DMS153 treated with DMSO at 0.1 percent for 48 hours (cell line): Measurements from ENCODE around the gene SHISA4.

Source experiments
- DNase-seq: peaks from one replicate; lab custom pipeline; 2025; ENCODE audit not compliant: unreplicated experiment; lab: John Stamatoyannopoulos, UW

The SHISA4 gene

DNA sequence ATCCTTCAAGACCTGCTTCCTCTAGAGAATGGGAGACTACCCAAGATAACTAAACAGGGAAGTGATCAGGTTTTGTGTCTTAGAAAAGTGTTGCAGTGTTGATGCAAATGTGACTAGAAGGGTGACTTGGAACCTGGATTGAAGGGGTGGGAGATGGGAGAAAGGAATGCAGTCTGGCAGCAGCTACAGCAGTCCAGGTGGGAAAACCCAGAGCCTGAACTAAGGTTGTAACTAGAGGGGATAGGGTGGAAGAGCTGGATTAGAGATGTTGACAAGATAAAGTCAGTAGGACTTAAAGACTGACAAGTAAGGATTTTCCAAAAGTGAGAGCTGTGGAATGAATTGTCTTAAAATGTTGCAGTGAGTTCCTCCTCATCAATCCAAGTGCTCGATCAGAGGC is 7.1 kb upstream of the SHISA4 start:
- DNase-seq, result no peak

DNA sequence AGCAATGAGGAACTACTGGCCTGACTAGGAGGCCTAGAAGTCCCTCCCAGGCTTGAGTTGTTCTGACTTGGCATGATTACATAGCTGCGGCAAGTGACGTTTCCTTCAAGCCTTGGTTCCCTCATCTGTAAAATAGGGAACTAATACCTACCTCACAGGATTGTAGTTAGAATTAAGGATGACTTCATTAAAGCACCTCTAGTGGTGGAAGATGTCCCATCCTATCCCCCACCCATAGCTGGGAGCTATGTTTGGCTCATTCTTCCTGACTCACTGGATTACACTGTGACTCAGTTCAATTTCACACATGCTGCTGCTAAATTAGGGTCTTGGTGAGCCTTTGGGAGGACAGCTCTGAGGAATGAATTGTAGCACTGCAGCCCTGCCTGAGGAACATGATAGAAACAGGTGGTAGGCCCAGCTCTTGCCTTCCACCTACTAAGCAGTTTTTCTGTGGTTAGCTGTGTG is 6.0 kb upstream of the SHISA4 start:
- DNase-seq, result no peak

DNA sequence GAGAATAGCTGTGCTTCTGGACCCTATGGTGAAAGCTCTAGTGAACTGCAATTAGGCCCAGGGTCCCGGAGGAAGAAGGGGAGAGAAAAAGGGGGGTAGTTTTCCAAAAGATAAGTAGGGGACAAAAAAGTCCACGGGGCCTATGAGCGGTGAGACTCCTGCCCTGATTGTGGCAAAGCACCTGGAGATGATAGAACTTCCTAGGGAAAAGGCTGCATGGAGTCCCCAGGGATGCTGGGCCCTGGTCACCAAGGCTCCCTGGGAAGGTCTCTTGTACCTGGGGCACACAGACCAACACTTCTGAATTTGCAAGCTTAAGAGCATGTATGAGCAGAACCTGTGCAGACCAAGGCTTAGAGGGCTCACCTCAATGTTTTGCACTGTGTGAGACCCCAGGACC is 5.4 kb upstream of the SHISA4 start:
- DNase-seq, result no peak

DNA sequence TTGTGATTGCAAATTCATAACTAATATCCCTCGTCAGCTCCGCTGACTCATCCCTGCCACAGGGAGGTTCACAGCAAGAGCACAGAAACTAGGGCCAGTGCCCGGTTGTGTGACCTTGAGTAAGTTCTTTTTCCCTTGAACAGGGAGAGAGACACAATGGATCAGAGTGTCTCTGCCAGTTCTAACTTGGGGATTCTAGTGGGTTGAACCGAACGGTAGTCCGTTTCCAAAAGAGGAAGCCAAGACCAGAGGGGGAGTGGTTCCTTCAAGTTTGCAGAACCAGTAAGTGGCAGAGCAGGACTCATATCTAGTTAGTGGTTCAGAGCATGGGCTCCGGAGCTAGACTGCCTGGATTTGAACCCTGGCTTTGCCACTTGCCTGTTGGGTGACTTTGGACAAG is 4.9 kb upstream of the SHISA4 start:
- DNase-seq, result no peak

DNA sequence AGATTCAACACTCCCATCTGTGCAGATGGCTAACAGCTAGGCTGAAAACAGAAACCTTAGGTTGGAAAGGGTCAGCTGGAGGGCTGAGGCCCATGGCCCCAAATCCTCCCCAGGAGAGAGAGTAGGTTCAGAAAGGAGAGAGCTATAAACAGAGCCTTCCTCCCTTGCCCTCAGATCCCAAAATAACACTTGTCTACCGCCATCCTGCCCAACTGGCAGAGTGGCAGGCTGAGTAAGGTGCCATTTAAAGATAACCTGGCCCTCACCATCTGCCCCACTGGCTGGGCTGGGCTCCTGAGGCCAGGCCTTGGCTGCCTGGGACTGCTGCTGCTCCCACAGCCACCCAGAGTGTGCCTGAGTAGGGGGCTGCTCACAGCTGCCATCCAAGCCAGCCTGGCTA is 4.3 kb upstream of the SHISA4 start:
- DNase-seq, result no peak

DNA sequence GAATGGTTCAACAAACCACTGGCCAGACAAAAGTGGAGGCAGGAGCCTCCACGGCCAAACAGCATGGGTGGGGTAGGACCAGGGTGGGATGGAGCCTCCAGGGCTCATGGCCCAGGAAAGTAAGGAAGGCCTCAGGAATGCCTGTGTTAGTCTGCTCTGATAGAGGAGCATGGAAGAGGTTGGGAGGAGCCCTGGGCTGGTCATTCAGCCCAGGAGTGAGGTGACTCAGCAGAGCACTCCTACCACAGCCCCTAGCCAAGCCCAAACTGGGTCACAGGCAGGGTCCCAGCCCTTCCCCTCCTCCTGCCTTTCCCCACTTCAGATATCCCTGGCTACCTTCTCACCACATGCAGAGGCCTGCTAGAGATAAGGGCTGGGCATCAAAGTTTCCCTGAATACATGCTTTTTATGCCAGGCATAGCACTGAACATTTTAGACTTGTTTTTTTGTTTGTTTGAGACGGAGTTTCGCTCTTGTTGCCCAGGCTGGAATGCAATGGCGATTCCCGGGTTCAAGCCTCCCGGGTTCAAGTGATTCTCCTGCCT is 3.1 kb upstream of the SHISA4 start:
- DNase-seq, result no peak

DNA sequence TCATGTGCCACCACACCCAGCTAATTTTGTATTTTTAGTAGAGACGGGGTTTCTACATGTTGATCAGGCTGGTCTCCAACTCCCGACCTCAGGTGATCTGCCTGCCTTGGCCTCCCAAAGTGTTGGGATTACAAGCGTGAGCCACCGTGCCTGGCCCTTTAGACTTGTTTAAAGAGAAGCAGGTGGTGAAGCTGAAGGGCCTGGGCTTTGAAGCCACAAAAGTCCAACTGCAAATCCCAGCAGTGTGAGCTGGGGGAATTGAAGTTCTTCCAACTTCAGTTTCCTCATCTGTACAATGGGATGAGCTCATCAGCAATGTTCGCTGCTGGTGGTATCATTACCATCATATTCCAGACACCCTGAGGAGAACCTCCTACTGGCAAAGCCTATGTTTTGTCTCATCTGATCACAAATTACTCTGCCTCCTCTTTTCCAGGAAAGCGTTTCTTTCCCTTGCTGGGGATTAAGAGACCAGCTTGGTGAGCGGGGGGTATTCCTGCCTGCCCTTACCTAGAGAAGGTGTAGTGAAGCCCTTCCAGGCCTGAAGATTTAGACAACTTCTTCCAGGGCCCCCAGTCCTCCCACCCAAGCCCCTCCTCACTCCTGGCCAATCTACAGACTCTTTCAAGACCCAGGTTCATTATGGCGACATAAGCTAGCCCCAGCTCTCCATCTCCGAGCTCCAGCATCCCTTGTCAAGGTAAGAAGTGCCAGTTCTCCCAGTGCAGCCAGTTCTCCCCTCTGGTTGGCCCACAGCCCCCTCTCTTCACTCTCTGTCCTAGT is 2.4 kb upstream of the SHISA4 start:
- DNase-seq, result no peak

DNA sequence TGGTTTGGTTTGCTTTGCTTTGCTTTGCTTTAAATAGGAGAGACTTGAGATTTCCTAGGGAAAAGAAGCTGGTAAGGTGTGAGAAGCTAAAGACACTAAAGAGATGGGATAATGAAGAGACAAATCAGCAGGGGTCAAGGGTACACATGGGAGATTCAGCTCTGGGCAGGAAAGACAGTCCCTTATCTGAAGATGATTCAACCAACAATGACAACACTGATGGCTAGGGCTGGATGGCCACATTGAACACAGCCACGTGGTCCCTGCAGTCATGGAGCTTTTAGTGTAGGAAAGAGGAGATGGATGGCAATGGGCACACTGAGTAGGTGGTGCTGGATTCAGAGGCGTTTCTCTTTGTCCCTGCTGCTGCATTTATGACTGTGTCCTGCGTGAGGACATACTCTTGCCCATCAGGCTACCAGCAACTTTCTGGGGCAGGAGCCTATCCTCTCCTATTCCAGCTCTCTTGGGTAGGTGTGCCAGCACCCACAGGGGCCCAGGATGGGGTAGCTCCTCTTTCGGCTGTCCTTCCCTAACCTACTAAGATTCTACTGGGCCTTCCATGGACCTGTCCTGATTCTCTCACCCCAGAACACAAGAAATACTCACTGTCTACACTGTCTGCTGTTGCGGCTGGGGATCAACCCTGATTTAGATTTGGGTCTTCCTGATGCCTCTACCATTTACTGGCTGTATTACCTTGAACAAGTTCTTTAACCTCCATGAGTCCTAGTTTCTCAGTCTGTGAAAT is 1.4 kb upstream of the SHISA4 start:
- DNase-seq, result no peak

DNA sequence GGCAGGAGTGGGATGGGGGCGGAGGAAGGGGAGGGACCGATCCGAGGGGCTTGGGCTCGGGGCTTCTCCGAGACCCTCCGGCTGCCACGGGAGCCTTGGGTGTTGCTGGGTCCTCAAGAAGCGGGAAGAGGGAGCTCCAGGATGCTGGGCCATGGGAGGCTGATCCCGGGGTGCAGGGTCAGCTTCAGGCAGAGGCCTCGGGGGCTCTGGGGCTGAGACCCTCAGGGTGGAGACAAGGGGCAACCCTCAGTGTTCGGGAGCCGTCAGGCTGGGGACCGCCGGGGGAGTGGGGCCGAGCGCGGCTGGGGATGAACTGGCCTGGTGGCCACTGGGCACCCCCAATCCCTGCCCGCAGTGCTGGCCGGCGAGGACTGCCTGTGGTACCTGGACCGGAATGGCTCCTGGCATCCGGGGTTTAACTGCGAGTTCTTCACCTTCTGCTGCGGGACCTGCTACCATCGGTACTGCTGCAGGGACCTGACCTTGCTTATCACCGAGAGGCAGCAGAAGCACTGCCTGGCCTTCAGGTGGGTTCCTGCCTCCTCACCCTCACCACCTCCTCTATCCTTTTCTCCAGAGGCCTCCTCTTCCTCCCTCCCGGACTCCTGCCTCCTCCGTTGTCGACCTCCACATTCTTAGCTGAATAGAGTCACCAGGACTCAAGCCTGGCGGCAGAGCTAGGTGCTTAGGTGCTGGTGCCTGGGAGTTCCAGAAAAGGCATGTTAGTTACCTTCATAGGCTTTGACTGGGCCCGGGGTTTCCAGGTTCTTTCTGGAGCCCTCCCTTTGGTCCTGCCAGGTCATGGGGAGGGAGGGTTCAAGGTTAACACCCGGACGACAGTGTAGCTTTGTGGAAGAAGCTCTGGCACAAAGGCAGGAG is 631 bp downstream of the SHISA4 start:
- DNase-seq, result no peak

DNA sequence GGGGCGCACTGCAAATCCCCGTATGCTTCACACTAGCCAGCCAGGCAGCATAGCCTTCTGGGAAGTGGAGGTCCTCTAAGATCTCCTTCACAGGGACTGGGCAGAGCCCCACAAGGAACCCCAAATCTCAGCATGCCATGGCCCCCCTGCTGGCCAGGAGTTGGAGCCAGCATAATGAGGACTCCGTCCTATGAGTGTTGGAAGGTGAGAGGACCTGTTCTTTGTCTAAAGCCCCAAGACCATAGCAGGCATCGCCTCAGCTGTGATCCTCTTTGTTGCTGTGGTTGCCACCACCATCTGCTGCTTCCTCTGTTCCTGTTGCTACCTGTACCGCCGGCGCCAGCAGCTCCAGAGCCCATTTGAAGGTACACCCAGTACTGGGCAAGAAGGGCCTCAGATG is 1.5 kb downstream of the SHISA4 start:
- no peak for DNase-seq

DNA sequence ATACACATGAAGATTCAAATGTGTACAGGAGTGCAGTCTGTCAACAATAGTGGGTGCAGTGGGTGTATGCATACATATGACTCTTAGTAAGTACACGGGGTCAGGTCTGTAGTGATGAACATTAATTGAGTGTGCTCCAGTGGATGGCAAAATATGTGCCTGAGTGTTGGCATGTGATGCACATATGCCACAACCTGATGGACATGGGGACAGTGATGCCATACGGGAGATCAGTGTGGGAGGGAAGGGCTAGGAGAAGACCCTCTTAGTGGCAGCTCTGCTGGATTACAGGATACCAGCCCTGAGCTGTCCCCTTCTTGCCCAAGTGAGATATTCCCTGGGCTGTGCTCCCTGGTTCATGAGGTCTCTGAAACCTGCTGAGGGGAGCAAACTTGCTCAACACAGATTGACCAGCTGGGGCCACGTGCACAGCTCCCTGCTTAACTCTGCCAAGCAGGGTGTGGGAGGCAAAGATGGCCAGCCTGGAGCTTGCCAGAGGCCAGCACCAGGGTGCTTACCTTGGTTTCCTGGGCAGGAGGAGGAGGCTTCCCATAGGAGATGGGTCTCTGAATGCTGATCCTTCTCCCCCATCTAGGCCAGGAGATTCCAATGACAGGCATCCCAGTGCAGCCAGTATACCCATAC is 2.2 kb downstream of the SHISA4 start:
- no peak for DNase-seq

DNA sequence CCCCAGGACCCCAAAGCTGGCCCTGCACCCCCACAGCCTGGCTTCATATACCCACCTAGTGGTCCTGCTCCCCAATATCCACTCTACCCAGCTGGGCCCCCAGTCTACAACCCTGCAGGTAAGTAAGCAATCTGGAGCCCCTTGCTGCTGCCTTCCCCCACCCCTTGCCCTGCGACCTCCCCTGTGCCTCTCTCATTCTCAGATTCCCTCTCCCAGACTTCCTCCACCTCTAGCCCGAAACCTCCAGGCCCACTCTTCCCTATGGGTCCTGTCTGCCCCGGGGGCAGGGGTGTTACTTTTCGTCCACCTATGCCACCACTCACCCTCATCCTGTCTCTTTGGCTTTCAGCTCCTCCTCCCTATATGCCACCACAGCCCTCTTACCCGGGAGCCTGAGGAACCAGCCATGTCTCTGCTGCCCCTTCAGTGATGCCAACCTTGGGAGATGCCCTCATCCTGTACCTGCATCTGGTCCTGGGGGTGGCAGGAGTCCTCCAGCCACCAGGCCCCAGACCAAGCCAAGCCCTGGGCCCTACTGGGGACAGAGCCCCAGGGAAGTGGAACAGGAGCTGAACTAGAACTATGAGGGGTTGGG is 2.9 kb downstream of the SHISA4 start:
- DNase-seq, result no peak

DNA sequence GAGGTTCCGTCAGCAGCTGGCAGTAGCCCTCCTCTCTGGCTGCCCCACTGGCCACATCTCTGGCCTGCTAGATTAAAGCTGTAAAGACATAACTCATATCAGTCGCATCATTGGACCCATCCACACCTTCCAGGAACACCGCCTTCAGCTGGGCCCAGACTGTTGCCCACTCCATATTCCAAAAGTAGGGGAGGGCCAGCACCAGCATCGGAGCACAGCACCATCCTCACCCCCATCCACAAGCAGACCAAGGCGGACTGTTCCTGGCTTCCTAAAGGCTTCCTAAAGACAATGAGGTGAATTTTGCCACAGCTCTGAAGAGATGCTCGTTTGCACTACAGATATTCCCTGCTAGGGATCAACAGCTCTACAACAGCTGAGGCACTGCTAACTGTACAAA is 3.5 kb downstream of the SHISA4 start:
- no peak for DNase-seq

DNA sequence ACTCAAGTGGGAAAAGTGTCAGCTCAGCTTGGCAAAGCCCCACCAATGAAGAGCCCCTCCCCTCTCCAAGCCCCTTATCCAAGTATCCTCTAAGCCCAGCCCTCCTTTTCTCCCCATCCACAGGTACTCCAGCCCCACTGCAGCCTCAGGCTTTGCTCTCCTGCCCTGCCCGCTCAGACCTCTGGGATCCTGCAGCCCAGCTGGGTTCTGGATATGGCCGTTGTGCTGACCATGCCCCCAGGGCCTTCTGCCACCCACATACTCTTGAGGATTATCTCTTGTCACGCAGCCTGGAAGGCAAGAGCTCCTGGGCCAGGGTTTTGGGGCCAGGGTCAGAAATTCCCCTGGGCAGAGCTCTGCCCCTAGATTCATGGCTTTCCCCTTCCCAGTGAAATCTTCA is 4.7 kb downstream of the SHISA4 start:
- no peak for DNase-seq

DNA sequence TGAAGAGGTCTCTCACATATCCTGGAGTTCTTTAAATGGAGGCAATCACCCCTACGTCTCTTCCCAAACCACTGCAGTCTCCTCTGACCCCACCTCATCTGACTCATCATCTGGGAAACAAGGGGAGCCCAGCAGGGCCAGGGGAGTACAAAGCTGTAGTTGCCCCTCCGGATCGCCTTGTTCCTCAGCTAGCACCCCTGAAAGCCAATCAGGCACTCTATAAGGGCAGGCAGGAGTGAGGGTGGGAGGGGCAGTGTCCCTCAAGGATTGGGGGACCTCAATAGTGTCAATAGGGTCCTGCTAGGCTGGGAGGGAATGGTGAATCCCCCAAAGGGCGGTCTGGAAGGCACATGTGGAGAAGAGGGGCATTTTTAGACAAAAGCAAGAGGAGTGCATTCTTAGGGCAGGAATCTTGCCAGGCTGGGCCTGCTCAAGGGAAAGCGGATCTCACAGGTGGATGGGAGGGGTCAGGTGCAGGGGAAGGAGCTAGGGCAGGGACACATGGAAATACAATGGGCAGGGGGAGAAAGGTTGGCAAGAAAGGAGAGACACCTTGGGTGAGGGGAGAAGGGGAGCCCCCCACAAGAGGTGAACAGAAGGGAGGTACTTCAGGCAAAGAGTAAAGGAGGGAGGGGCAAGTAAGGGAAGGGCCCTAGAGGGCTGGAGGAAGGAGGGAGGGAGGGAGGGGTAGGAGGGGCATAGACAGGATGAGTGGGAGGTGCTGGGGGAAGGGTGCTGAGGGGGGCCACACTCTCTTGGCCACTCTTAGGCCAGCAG is 5.8 kb downstream of the SHISA4 start:
- DNase-seq, result no peak

DNA sequence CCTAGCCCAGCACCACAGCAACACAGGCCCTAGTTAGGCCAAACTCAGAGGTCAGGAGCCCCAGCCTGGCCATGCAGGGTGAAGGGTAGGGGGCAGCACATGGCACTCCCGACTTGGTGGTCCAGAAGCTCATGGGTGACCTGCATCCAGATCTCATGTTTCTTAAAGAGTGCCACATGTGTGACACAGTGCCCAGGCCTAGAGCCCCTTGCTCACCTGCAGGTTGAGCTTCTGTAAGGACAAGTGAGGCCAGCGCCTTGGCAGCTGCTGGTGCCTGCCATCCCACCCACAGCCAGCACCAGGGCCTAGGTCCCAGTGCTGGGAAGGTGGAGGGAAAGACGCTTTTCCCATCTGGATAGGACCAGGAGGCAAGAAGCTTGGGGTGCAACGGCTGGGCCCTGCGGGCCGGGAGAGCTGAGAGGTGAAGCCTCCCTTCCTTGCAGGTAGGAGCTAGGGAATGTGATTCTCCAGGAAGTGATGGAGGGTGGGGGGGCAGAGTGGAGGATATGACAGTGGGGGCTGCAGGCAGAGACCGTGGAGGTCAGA is 6.5 kb downstream of the SHISA4 start:
- DNase-seq, result no peak

DNA sequence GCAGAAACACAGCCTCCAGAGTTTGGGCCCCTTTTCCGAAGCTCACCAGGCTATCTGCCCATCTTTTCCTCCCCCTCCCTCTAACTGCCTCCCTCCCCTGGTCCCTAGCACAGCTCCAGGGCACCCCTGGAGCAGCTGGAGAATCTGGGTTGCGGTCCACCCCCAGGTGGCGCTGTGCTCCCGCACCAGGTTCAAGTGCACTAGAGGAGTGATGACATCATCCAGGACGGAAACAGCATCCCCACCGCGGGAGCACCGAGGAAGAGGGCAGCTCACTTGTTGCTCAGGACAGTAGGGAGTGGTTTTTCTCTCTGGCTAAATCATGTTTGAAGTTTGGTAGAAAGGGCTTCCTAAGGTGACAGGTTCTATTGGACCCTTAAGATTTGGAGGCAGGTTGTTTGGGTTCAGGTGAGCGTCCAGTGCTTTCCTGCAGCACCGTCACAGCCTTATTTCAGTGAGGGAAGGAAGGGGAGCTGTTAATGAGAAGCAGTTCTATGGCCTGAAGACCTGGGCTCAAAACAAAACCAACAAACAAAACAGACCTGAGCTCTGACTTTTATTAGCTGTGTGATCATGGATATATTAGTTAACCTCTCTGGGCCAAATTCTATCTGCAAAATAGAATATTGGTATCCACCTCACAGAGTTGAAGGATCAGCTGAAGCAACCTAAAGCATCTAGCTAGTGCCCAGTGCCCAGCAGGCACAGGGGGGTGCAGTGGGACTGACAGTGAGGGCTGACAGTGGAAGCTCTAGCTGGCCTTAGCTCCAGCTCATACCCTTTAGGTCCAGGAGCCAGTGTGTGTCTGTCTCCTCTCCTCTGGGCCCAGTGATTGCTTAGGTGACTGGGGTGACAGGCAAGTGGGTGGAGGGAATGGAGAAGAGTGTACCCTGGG is 7.5 kb downstream of the SHISA4 start:
- DNase-seq, result peak; percentile 95

DNA sequence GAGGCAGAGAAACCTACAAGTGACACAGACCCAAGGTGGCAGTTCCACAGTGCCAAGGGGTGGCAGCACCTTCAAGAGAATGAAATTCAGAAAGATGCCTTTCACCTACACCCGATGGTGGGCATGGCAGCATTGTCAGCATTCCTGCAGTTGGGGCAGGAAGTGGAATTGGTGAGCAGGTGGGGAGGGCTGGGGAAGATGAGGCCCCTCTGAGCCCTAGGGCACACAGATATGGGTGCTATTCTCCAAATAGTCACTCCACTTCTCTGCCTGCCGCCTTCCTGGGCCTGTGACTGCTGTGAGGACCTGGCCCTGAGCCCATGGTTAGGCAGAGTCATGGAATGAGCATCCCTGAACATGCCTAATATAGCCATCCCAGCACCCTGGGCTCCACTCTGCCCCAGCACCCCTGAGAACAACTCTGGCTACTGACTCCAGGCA is 8.3 kb downstream of the SHISA4 start:
- no peak for DNase-seq
